Measurements from ENCODE around the gene FOXP4. TPM values are rescaled to one million over a fixed set of nuclear protein-coding genes. Genes with fewer than 3 reads are reported as not detected.

The FOXP4 gene
- total RNA-seq, 1 donor from 2014 or later, result 1.6 TPM

DNA sequence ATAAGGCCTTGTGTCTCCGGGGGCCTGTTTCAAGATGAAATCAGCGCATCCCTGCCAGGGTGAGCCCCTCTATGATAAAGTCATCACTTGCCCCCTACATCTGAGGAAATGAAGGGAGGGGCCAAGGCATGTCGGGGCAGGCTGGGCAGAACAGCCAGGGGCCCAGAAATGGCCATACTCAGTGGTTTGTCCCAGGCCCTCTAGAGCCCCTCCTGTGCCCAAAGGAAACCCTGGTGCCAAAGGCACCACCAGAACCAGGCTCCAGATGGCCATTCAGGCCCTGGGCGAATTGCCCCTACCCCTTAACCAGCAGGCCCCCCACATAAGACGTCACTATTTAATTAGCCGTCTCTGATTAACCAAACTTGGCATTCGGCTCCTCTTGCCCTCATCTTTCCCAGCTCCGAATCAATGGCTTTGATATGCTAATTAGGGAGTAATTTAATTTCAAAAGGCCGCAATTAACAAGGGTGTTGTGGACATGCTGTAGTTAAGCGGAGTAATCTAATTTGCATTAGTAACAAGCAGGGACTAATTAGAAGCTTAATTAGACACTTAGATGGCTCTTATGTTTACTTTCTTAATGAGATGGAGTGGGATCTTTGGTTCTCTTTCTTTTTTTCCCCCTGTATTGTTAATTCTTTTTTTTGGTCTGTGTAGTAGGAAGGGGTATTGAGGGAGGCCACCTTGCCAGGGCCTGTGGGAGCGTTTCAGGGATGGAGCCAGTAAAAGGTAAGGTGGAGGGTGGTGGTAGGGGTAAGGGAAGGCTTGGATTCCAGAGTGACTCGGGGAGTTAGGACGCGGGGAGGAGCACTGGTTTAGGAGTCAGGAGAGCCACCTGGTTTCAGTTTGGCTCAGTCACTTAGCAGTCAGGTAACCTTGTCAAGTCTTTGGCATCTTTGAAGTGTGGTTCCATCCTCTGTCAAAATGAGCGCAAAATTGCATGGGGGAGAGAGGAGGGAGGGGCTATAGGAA is 9.4 kb downstream of the FOXP4 start:
- H3K4me3 ChIP-seq (ENCODE audit: low read length in 3 of 3), result no peak overlapping the region
- peaks cover 3 to 20% (median 14%) of the 10 kb centered on the region in 3 donors for H3K4me1 ChIP-seq (ENCODE audit: control insufficient read depth in 3 of 3, insufficient read depth in 3 of 3, low read length in 3 of 3)
- H3K27me3 ChIP-seq (ENCODE audit: control insufficient read depth in 3 of 3, insufficient read depth in 3 of 3, low read length in 3 of 3), result no peaks in the 10 kb centered on the region
- H3K27ac ChIP-seq (ENCODE audit: low read depth, low read length), result no peak overlapping the region
- no peak overlapping the region for H3K9ac ChIP-seq (ENCODE audit: low read depth in 1 of 3, low read length in 3 of 3)
- no peaks in the 10 kb centered on the region for H3K9me3 ChIP-seq (ENCODE audit: control insufficient read depth in 3 of 3, low read length in 3 of 3)
- peaks cover 0 to 9% (median 6%) of the 10 kb centered on the region in 3 donors for H3K36me3 ChIP-seq (ENCODE audit: control insufficient read depth in 3 of 3, insufficient read depth in 3 of 3, low read length in 3 of 3)

DNA sequence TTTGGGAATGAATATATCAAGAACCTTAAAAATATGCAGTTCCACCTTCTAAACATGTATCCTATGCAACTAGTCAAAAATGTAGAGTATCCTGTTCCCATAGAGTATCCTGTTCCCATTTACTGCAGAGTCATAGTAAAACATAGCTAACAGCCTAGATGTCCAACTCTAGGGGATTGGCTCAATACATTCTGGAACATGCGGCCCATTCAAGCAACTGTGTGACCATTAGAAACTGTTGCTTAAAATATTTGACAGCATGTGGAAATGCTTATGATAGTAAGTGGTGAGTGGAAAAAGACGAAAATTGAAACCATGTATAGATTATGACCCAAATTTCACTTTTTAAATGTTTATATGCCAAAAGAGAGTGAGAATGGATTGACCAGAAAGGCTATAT is 11.2 kb downstream of the FOXP4 start:
- no peaks in the 10 kb centered on the region for H3K27me3 ChIP-seq (ENCODE audit: control insufficient read depth in 3 of 3, insufficient read depth in 3 of 3, low read length in 3 of 3)
- no peak overlapping the region for H3K27ac ChIP-seq (ENCODE audit: low read depth, low read length)
- no peak overlapping the region for H3K4me3 ChIP-seq (ENCODE audit: low read length in 3 of 3)
- peaks cover 0 to 2% (median 0%) of the 10 kb centered on the region in 3 donors for H3K36me3 ChIP-seq (ENCODE audit: control insufficient read depth in 3 of 3, insufficient read depth in 3 of 3, low read length in 3 of 3)
- no peaks in the 10 kb centered on the region for H3K9me3 ChIP-seq (ENCODE audit: control insufficient read depth in 3 of 3, low read length in 3 of 3)
- H3K9ac ChIP-seq (ENCODE audit: low read depth in 1 of 3, low read length in 3 of 3), result no peak overlapping the region
- peaks cover 10 to 28% (median 19%) of the 10 kb centered on the region in 3 donors for H3K4me1 ChIP-seq (ENCODE audit: control insufficient read depth in 3 of 3, insufficient read depth in 3 of 3, low read length in 3 of 3)

DNA sequence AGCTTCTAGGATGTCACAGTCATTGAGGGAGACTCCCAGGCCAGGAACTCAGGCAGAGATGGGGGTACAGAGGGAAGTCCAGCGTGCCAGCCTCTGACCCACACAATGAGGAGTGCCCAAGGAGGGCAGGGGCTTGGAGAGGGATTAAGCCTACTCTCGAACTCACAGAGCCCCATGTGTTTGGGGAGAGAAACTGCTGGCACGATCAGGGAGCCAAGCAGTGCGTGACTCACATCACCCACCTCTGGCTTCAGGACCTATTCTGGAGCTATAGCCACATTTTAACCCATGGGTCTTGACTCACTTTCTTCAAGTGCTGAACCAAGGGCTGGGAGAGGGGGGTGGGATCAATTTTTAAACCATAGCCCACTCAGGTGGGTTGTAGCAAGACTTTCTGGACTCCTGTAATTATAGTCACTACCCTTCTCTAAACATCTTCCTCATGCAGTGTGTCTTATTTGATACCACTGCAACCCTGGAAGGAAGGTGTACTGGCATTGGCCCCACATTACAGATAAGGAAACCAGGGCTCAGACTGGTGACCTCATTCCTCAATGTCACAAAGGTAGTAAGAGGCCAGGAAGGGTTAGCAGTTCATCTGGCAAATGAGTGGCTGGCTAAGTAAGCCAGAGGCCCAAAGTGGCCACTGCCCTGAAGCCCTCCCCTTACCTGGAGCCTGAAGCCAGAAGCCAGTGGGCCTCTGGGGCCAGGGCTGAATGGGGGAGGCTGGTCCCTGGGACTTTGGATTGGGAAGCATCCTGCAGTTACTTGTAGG is 12.0 kb downstream of the FOXP4 start:
- H3K4me3 ChIP-seq (ENCODE audit: low read length in 3 of 3), result no peak overlapping the region
- peaks cover 17 to 37% (median 28%) of the 10 kb centered on the region in 3 donors for H3K4me1 ChIP-seq (ENCODE audit: control insufficient read depth in 3 of 3, insufficient read depth in 3 of 3, low read length in 3 of 3)
- no peak overlapping the region for H3K9ac ChIP-seq (ENCODE audit: low read depth in 1 of 3, low read length in 3 of 3)
- H3K27me3 ChIP-seq (ENCODE audit: control insufficient read depth in 3 of 3, insufficient read depth in 3 of 3, low read length in 3 of 3), result no peaks in the 10 kb centered on the region
- no peaks in the 10 kb centered on the region for H3K9me3 ChIP-seq (ENCODE audit: control insufficient read depth in 3 of 3, low read length in 3 of 3)
- no peak overlapping the region for H3K27ac ChIP-seq (ENCODE audit: low read depth, low read length)
- no peaks in the 10 kb centered on the region for H3K36me3 ChIP-seq (ENCODE audit: control insufficient read depth in 3 of 3, insufficient read depth in 3 of 3, low read length in 3 of 3)

DNA sequence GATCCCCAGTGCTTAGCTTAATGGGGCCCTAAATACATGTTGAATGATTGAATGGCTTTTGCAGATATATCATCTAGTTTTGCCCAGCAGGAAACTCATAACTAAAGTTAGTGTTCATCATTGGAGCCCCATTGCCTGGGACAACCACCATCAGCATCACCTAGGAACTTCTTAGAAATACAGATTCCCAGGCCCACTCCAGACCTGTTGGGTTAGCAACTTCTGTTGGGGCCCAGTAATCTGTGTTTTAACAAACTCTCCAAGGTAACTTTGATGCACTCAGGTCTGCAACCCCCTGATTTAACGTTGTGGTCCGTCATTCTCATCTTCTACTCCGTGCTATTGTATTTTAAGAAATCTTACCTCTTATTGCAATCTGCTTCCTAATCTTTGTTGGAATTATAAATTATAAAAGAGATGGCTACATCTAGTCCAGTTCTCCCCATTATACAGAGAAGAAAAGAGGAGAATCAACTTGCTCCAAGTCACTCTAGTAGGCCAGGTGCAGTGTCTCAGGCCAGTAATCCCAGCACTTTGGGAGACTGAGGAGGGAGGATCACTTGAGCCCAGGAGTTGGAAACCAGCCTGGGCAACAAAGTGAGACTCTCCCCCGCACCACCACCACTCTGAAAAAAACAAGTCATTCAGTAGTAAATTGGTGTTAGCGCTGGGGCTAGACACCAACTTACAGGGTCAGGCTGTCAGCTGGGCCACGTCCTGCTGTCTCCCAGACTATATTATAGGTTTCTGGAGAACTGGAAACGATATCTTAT is 13.7 kb downstream of the FOXP4 start:
- H3K27ac ChIP-seq (ENCODE audit: low read depth, low read length), result no peak overlapping the region
- no peaks in the 10 kb centered on the region for H3K9me3 ChIP-seq (ENCODE audit: control insufficient read depth in 3 of 3, low read length in 3 of 3)
- no peaks in the 10 kb centered on the region for H3K27me3 ChIP-seq (ENCODE audit: control insufficient read depth in 3 of 3, insufficient read depth in 3 of 3, low read length in 3 of 3)
- no peak overlapping the region for H3K9ac ChIP-seq (ENCODE audit: low read depth in 1 of 3, low read length in 3 of 3)
- peaks cover 17 to 40% (median 30%) of the 10 kb centered on the region in 3 donors for H3K4me1 ChIP-seq (ENCODE audit: control insufficient read depth in 3 of 3, insufficient read depth in 3 of 3, low read length in 3 of 3)
- peak overlapping the region; percentile 37 to 63 (median 61) for H3K4me3 ChIP-seq (ENCODE audit: low read length in 3 of 3)
- H3K36me3 ChIP-seq (ENCODE audit: control insufficient read depth in 3 of 3, insufficient read depth in 3 of 3, low read length in 3 of 3), result no peaks in the 10 kb centered on the region

DNA sequence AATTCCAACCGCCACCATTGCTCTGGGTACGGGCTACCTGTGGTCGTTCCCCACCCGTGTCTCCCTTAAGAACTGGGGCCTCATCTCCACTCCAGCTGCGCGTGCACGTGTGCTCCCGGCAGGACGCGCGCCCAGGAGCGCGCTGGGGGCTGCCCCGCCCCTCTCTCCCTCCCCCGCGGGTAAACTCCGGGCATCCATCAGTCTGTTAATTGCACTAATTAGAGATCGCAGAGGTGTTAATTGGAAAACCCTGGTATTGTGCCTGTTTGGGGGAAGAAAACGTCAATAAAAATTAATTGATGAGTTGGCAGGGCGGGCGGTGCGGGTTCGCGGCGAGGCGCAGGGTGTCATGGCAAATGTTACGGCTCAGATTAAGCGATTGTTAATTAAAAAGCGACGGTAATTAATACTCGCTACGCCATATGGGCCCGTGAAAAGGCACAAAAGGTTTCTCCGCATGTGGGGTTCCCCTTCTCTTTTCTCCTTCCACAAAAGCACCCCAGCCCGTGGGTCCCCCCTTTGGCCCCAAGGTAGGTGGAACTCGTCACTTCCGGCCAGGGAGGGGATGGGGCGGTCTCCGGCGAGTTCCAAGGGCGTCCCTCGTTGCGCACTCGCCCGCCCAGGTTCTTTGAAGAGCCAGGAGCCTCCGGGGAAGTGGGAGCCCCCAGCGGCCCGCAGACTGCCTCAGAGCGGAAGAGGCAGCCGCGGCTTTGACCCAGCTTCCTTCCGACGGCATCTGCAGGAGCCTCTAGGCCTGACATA is 14.4 kb downstream of the FOXP4 start:
- H3K27me3 ChIP-seq (ENCODE audit: control insufficient read depth in 3 of 3, insufficient read depth in 3 of 3, low read length in 3 of 3), result no peaks in the 10 kb centered on the region
- peak overlapping the region in 2 of 3 donors; percentile 8 to 21 for H3K9ac ChIP-seq (ENCODE audit: low read depth in 1 of 3, low read length in 3 of 3)
- H3K27ac ChIP-seq (ENCODE audit: low read depth, low read length), result no peak overlapping the region
- peaks cover 1 to 2% (median 2%) of the 10 kb centered on the region in 3 donors for H3K36me3 ChIP-seq (ENCODE audit: control insufficient read depth in 3 of 3, insufficient read depth in 3 of 3, low read length in 3 of 3)
- H3K4me1 ChIP-seq (ENCODE audit: control insufficient read depth in 3 of 3, insufficient read depth in 3 of 3, low read length in 3 of 3), result peaks cover 17 to 40% (median 30%) of the 10 kb centered on the region in 3 donors
- peak overlapping the region; percentile 37 to 63 (median 61) for H3K4me3 ChIP-seq (ENCODE audit: low read length in 3 of 3)
- no peaks in the 10 kb centered on the region for H3K9me3 ChIP-seq (ENCODE audit: control insufficient read depth in 3 of 3, low read length in 3 of 3)

DNA sequence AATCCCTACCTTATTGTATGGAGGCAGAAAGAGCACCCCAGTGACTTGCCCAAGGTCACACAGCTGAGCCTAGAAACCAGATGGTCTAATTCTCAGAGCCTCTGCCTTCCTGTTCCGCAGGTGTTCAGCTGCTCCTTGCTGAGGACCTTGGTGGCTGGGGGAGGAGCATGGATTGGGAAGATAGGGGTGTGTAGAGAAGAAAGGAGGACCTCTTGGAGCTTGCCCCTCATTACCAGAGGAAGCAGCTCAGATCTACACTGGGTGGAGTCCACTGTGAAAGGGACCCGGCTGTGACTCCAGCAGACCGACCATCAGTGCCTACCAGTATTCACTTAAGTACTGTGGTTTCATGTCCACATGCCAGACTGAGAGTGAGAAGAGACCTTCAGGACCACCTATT is 15.2 kb downstream of the FOXP4 start:
- Histone ChIP-seq H3K36me3 (ENCODE audit: control insufficient read depth in 3 of 3, insufficient read depth in 3 of 3, low read length in 3 of 3) (peaks cover 8 to 10% (median 9%) of the 10 kb centered on the region in 3 donors), H3K27me3 (ENCODE audit: control insufficient read depth in 3 of 3, insufficient read depth in 3 of 3, low read length in 3 of 3) (no peaks in the 10 kb centered on the region), H3K4me1 (ENCODE audit: control insufficient read depth in 3 of 3, insufficient read depth in 3 of 3, low read length in 3 of 3) (peaks cover 17 to 40% (median 30%) of the 10 kb centered on the region in 3 donors), H3K4me3 (ENCODE audit: low read length in 3 of 3) (no peak overlapping the region), H3K9ac (ENCODE audit: low read depth in 1 of 3, low read length in 3 of 3) (peak overlapping the region in 2 of 3 donors; percentile 8 to 30), H3K9me3 (ENCODE audit: control insufficient read depth in 3 of 3, low read length in 3 of 3) (no peaks in the 10 kb centered on the region), H3K27ac (ENCODE audit: low read depth, low read length) (no peak overlapping the region)

DNA sequence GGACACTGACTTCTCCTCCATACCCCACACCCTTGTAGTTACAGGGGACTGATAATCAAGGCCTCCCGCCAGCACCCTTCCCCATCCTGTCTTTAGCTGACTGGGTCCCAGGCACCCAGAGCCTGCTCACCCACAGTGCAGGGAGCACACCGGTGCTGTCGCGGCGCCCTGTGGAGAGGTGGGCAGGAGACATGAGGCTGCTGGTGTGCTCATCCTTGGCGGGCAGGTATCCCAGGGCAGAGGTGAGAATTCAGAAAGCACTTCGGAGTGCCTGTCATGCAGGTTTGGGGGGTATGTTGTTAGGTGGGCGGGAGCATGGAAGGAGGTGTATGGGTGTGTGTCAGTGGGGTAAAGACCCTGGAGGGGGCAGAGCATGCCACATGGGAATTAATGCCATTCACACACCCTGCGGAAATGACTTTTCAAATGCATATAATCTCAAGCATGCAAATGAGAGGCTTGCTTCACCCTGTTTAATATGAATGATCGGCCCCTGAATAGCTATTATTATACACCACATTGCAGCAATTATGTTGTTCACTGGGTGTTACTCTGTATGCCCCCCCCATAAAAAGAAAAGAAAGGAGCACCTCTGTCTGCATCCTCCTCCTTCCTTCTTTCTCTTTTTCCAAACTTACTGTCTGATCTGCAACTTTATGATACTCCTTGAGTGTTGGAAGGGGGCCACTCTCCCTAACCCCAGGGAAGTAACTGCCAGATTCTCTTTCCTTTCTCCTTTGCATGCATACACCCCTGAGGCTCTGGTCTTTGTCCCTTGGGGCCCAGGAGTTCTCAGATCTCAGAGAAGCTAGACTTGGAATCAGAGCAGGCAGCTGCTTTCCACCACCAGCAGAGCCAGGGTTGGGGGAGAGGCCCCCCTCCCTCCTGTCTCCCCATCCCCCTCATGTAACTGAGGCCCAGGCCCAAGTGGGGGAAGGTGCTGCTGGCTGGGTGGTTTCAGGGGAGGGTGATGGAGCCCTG is 16.0 kb downstream of the FOXP4 start:
- Histone ChIP-seq H3K27ac (ENCODE audit: low read depth, low read length) (no peak overlapping the region), H3K36me3 (ENCODE audit: control insufficient read depth in 3 of 3, insufficient read depth in 3 of 3, low read length in 3 of 3) (peaks cover 16 to 17% (median 17%) of the 10 kb centered on the region in 3 donors), H3K4me1 (ENCODE audit: control insufficient read depth in 3 of 3, insufficient read depth in 3 of 3, low read length in 3 of 3) (peaks cover 17 to 36% (median 26%) of the 10 kb centered on the region in 3 donors)

DNA sequence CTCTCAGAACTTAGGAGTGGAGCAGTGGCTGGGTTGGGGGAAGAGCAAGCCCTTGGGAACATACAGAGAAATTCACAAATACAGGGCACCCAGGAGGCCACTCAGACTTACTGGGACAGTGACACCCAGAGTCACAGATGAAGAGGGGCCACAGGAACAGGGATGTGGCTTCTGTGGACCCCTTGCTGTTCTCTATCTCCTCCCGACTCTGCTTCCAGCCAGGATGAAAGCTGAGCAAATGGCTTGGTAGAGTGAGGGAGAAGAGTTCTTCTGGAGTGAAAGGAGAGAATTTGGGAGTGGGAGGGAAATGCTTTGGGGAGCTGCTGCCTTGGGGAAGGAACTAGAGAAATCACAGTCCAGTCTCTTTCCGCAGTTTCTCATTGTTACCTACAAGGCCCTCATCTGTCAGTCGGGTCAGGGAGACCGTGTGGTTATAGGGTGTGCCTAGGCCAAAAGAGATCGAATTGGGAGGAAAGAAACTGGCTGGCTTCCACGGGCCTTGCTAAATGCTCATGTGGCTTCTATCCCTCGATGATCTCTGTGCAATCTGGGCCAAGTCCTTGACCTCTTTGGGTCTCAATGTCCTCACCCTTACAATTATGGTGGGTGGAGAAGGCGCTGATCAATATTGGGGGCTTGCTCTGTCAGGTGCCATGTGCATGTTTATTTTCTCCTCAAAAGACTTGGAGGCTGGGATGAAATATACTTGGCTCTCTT is 17.0 kb downstream of the FOXP4 start:
- Histone ChIP-seq H3K27ac (ENCODE audit: low read depth, low read length) (no peak overlapping the region), H3K36me3 (ENCODE audit: control insufficient read depth in 3 of 3, insufficient read depth in 3 of 3, low read length in 3 of 3) (peaks cover 17 to 21% (median 18%) of the 10 kb centered on the region in 3 donors), H3K4me3 (ENCODE audit: low read length in 3 of 3) (no peak overlapping the region), H3K27me3 (ENCODE audit: control insufficient read depth in 3 of 3, insufficient read depth in 3 of 3, low read length in 3 of 3) (no peaks in the 10 kb centered on the region), H3K4me1 (ENCODE audit: control insufficient read depth in 3 of 3, insufficient read depth in 3 of 3, low read length in 3 of 3) (peaks cover 15 to 32% (median 22%) of the 10 kb centered on the region in 3 donors), H3K9me3 (ENCODE audit: control insufficient read depth in 3 of 3, low read length in 3 of 3) (no peaks in the 10 kb centered on the region), H3K9ac (ENCODE audit: low read depth in 1 of 3, low read length in 3 of 3) (peak overlapping the region in 1 of 3 donors; percentile 16)

More for the DNA sequence above, 16.0 kb downstream of the FOXP4 start:
- H3K4me3 ChIP-seq (ENCODE audit: low read length in 3 of 3), result no peak overlapping the region
- H3K9me3 ChIP-seq (ENCODE audit: control insufficient read depth in 3 of 3, low read length in 3 of 3), result no peaks in the 10 kb centered on the region
- peak overlapping the region in 1 of 3 donors; percentile 25 for H3K9ac ChIP-seq (ENCODE audit: low read depth in 1 of 3, low read length in 3 of 3)
- no peaks in the 10 kb centered on the region for H3K27me3 ChIP-seq (ENCODE audit: control insufficient read depth in 3 of 3, insufficient read depth in 3 of 3, low read length in 3 of 3)

Measured in skeletal muscle tissue (tissue), 4 donors.